GM19025 (cell line): ENCODE results near the gene PGP.
"Not testable (repeated sequence)": the region's sequence is repeated elsewhere in the genome, so short reads cannot be mapped to it uniquely, and the experiment has no call there.

Experiments
- ATAC-seq: cut with Tn5 transposase; IDR thresholded peaks from one replicate; pipeline ENCODE4 v1.9.1; 2021; ENCODE audit warnings: mild to moderate bottlenecking, low read depth, moderate library complexity; ENCODE audit not compliant: unreplicated experiment

The PGP gene

DNA sequence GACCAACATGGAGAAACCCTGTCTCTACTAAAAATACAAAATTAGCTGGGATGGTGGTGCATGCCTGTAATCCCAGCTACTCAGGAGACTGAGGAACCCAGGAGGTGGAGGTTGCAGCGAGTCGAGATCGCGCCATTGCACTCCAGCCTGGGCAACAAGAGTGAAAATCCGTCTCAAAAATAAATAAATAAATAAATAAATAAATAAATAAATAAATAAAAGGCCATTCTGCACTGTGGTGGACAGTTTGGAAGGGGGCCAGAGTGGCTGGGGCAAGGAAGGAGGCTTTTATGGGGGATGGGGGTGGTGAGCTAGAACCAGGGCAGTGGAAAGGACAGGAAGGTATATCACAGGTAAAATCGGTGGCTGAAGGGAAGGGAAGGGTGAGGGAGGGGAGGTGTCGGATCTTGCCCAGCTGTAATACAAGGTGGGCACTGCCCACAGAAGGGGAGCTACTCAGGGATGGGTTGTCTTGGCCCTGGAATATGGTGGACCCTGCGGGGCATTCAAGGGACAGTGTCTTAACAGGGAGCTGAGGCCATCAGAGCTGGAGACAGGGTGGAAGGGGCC lies 11.4 kb downstream of the PGP start:
- ATAC-seq: not testable (repeated sequence)

- ATAC-seq: no peak
These were observed 14.3 kb downstream of the PGP start for GRCh38 chr16:2200313-2200712.

GRCh38 chr16:2199621-2200139 lies 15.0 kb downstream of the PGP start:
- no peak for ATAC-seq

DNA sequence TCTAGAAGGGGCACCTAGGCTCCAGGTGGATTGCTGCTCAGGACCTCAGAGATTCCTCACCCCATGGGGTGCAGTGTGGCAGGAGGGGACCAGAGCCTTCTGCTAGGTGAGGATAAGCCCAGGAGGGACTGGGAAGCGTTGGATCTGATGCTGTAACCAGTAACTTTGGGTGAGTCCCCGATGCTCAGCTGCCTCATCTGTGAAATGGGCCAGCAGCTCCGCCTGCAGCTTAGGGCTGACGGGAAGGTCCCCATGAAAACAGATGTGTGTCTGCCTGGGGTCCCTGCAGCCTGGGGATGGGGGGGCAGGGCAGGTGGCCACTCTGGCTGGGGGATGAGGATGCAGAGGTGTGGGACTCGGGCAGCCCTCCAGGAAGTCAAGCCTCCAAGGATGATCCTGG lies 15.5 kb downstream of the PGP start:
- no peak for ATAC-seq

- no peak for ATAC-seq
These were observed 16.4 kb downstream of the PGP start for GRCh38 chr16:2198283-2198682.

GRCh38 chr16:2197765-2198164 lies 16.9 kb downstream of the PGP start:
- no peak for ATAC-seq

- ATAC-seq: no peak
These were observed 17.6 kb downstream of the PGP start for GRCh38 chr16:2196981-2197511.

DNA sequence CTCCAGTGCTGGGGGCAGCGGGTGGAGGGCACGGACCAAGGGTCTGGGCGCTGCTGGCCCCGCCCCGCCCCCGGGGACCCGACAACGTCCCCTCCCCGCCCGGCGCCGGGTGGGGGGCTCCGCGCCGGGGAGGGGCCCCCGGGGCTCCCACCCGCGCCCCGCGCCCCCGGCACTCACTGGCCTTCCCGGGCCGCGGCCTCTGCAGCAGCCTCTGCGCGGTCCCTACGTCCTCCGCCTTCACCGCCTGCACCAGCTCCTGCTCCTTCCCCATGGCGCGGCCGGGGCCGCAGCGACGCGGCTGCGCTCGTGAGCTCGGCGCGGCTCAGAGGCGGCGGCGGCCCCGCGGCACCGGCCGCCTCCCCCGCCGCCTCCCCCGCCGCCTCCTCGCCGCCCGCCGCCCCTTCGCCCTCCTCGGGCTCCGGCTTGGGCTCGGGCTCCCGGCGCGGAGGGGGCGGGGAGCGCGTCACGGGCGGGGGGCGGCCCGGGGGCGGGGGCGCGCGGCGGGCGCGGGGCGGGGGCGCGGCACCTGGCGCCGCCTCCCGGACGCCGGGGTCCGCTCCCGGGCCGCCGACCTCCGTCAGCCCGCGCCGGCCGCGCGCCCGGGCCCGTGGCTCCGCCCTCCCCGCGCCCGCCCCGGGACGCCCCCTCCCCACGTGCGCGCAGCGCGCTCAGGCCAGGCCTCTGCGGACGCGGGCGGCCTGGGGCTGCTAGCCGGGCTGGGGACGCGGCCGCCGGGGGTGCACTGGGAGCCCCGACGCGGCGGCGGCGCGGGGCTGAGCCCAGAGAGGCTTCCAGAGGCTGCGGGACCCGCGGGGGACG lies 18.3 kb downstream of the PGP start, which contains the start of gene CASKIN1:
TSS of gene CASKIN1 (minus strand) at position 444 of the 819 bp plus-strand sequence. CDS start at position 271, 173 bp downstream.
- ATAC-seq: no peak

- no peak for ATAC-seq
These were observed 19.1 kb downstream of the PGP start for GRCh38 chr16:2195322-2196161.

DNA sequence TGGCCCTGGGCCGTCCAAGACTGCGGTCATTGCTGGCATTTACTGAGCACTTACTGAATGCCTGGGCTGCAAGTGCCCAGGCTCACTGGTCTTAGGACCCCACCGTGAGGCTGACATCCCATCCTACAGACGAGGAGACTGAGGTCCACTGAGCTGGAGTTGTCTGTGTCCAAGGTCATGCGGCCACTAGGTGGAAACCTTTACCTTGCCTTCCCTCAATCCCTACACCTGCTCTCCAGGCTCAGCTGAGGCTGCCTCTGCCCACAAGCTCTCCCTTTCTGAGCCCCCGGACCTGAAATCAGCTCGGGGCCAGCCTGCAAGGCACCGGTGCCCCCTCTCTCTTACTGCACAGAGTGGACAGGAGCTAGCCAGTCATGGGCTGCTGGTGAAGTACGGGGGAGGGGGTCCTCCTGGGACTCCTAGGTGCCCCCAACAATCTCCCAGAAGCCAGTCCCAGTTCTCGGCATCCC lies 19.8 kb downstream of the PGP start:
- no peak for ATAC-seq

DNA sequence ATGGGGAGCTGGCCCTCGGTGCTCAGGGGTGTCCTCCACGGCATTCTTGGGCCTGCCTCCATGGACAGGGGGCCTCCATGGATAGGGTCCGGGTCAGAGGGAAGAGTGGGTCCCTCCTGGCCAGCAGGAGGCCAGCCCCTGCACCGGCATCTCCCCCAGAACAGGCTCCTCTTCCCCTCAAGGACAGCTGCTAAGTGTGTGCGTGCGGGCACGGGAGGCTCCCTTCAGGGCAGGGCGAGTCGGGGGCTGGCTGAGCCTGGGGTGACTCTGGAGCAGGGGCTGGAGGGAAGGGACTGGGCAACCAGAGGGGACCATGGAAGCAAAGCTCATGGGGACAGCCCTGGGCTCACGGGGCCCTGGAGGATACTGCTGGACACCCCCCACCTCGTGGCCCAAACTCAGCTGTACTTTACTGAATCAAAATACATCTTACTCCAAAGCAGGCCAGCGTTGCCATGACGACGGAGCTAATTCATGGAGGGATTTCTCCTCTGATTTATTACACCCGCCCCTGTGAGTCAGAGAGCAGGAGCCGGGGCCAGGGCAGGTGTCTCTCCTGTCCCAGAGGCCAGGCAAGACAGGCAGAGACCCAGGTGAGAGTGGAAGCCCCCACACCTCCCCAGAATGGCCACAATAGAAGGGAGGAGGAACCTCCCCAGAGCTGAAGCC lies 20.3 kb downstream of the PGP start:
- no peak for ATAC-seq

- ATAC-seq: no peak
These were observed 23.3 kb downstream of the PGP start for GRCh38 chr16:2191446-2191706.

DNA sequence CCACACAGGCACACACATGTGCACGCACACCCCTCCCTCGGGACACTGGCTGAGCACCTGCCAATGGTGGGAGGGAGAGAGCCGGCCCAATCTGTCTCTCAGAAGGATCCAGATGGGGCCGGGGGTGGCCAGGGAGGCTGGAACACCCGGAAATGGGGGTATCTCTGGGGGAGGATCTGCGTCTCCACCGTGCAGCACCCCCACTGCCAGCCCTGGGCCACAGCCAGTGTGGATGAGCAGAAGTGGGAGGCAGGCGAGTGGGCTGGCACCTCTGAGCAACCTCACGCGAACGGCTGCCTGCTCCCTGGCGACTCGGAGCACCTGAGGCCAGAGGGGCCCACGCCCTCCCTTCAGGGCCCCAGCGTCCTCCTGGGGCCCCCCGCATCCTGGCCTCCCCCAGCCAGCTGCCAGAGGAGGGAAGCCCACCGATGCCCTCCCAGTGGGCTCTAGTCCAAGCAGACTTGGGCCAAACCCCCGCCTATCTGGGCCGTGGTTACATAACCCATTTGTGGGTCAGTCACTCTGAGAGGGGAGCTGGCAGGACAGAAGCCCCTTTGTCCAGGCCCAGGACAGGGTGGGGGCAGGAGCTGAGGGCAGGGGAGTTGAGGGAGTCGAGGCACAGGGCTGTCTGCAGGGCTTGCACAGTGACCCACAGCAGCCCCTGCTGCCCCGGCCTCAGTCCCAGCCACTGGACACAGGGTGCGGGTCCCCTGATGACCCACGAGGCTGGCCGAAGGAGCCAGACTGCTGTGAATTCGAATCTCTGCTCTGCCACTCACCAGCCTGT lies 23.8 kb downstream of the PGP start:
- no peak for ATAC-seq

DNA sequence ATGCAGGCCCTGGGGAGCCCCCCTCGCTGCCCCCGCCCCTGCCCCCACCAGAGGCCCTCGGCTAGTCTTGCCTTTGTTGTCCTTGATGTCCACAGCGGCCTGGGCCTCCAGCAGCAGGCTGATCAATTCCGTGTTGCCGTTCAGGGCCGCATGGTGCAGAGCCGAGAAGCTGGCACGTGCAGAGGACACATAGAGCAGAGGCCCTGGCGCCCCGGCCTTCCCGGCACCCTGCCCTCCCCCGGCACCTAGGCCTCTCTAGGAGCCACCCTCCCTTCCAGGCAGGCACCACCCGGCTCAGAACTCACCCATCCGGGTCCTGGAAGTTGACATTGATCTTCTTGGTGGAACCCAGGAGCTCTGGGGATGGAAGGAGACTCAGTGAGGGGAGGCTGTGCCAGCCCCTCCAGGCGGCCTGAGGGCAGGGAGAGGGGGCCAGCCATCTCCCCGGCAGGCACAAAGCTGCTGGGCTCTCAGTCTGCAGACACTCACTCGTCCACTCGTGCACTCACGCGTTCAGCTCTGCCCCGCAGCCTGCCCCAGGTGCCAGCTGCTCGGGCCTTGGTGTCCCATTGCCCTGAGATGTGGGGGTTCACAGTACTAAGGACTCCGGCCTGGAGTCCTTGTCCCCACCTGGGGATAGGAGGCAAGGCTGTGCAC lies 24.5 kb downstream of the PGP start:
- ATAC-seq: no peak

GRCh38 chr16:2189252-2189893 lies 25.3 kb downstream of the PGP start:
- ATAC-seq: no peak

DNA sequence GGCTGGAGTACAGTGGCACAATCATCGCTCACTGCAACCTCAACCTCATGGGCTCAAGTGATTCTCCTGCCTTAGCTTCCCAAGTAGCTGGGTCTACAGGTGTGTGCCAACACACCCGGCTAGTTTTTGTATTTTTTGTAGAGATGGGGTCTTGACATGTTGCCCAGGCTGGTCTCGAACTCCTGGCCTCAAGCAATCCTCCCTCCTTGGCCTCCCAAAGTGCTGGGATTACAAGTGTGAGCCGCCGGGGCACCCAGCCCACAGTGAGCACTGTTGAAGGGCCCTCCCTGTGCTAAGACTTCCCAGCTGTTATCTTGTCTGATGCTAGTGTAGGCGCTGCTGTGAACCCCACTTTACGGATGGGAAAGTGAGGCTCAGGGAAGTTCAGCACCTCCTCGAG lies 26.2 kb downstream of the PGP start:
- no peak for ATAC-seq

GRCh38 chr16:2187212-2187611 lies 27.4 kb downstream of the PGP start:
- ATAC-seq: no peak

- no peak for ATAC-seq
These were observed 28.1 kb downstream of the PGP start for GRCh38 chr16:2186505-2186904.

- ATAC-seq: no peak
These were observed 28.6 kb downstream of the PGP start for GRCh38 chr16:2186064-2186463.
